Epithelial cell of esophagus (primary cell): Measurements from ENCODE around the gene API5.

Experiments
- DNase-seq: peaks from one replicate; pipeline ENCODE4 v3.0.0; 2010; ENCODE audit warnings: low read depth
- H3K4me3 ChIP-seq: 2 replicates; pipeline ENCODE4 v1.5.1; 2011; ENCODE audit warnings: mild to moderate bottlenecking, low read length, control low read depth
- TF ChIP-seq, protein P1 (sequence below): IDR thresholded peaks from 2 replicates; pipeline ENCODE4 v1.5.1; 2011; ENCODE audit warnings: low read depth, mild to moderate bottlenecking, low read length, control low read depth, inconsistent platforms; ENCODE audit not compliant: insufficient read depth; ENCODE audit errors: missing control alignments

API5 gene

DNA sequence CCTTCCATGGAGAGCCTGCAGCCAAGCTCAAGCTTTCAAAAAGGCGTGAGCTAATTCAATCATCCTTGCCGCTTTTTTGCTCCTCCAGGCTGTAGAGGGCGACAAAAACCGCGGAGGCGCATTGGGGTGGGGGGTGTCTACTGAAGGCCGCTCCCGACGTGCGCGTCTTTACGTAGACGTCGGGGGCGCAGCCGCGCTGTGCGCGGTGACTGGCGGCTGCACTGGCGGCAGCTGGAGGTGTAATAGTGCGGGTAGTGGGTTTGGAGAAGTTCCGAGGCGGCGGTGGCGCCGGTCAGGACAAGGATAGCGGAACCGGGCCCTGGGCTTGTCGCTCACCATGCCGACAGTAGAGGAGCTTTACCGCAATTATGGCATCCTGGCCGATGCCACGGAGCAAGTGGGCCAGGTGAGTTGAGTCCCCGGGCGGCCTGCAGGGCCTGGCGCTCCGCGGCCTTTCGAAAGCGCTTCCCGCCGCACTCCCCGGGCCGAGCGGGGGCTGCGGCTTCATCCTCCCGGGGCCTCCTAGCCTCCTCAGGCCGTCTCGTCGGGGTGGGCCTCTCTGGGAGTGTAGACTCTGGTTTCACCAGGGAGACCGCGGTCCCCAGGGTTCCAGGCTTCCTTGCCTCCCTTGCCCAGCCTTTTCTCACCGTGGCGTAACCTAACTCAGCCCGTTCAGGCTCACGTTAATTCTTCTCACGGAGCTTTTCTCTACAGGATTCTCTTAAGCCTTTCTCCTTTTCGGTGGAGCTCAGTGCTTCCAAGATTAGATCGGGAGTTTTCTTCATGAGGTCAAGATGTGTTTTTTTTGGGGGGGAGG lies at the start of gene API5:
API5 (plus strand) TSS at position 206 of the 817 bp plus-strand sequence; CDS start at position 338, 132 bp downstream.
- TF ChIP-seq, protein P1, sequence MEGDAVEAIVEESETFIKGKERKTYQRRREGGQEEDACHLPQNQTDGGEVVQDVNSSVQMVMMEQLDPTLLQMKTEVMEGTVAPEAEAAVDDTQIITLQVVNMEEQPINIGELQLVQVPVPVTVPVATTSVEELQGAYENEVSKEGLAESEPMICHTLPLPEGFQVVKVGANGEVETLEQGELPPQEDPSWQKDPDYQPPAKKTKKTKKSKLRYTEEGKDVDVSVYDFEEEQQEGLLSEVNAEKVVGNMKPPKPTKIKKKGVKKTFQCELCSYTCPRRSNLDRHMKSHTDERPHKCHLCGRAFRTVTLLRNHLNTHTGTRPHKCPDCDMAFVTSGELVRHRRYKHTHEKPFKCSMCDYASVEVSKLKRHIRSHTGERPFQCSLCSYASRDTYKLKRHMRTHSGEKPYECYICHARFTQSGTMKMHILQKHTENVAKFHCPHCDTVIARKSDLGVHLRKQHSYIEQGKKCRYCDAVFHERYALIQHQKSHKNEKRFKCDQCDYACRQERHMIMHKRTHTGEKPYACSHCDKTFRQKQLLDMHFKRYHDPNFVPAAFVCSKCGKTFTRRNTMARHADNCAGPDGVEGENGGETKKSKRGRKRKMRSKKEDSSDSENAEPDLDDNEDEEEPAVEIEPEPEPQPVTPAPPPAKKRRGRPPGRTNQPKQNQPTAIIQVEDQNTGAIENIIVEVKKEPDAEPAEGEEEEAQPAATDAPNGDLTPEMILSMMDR, result peak; percentile 78
- H3K4me3 ChIP-seq, result peak within 1 kb of the TSS; percentile 88
- peak; percentile 97 for DNase-seq

DNA sequence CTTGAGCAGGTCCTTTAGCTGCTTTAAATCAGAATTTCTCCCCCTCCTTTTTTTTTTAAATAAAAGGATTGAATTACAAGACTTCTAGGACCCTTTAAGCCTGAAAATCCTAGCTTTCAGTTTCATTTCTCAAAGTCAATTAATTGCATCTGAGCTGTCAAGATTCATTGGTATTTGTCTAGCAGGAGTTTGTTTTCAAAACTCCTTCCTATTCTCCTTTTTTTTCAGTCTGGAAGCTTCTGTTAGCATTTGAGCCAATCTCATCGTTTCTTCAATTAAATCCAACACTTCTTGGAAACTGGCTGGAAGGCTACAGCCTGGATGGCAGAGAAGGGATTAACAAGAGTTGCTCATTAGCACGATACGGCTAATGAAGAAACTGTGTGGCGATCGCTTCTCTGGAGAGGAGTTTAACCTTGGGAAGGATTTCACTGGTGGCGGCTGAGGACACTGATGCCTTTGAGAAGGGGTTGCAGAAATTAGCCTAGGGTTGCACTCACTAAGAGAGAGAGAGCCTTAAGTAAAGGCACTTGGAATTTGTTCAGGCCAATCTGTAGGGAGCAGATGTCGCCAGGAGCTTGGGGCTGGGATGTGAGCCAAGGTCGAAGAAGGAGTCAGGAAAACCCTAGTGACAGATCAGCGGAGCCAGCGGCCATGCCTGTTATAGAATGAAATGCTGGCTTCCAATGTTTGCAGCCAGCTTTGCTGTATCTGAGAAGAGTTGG lies 43.8 kb upstream of the API5 start:
- H3K4me3 ChIP-seq, result no peak overlapping the region
- DNase-seq, result no peak
- TF ChIP-seq, protein P1, result no peak

DNA sequence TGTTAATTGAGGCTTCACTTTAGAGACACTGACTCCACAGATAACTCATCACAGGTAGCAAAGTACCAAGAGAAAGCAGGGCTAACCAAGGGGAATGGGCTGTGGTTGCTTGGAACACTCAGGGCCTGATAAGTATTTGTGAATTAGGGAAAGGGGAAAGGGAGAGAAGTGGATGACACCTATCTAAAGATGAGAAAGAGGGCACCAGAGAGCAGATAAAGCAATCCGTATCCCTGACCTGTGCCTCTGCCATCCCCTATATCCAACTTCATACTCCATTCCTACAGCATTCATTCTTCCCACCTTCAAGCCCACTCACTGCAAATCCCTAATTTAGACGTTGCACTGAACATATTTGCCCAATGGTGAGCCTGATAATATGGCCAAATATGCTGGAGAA lies 43.0 kb upstream of the API5 start:
- no peak overlapping the region for H3K4me3 ChIP-seq
- no peak for DNase-seq
- TF ChIP-seq, protein P1, result no peak

DNA sequence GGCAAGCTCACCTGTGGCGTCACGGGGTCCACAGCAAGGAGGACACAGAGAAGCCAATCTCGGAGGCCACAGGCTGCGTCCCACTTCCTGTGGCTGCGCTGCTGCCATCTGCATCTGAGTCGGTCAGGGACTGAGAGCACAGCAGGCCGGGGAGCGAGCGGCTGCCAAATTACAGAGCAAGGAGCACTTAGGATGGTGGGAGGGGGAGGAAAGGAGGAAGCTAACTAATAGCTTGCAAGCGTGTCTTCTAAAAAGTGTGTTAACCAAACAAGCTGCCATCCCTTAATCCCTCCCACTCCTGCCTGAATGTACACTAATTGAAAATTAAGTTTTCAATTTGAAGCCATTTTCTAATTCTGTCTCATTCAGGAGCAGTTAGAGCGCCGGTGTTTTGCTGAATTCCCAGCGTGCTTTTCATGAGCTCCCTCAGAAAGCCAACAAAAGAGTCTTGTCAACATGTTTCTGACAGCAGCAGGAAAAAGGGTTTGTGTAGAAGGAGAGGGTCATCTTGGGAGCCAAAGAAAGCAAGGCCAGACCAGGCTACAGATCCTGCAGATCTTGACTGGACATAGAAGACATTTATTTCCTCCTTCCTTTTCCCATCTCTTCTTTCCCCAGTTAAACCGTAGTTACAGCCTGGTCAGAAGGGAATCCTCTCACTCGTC lies 42.4 kb upstream of the API5 start:
- TF ChIP-seq, protein P1, result no peak
- no peak for DNase-seq

DNA sequence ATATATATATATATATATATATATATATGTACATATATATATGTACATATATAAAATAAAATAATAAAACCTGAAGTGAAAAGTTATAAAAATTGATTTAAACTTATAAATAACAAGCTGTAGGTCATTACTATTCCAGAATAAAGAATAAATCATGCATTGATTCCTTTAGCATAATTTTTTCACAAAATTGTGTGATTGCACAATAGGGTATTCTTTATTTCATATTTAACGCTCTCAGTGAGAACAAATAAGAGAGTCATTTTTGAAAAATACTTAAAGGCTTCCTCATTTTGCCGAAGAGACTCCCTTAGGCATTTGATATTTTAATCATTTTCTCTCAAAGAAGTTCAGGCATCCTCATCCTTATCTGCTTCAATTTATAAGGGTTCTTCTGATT lies 41.3 kb upstream of the API5 start:
- no peak overlapping the region for H3K4me3 ChIP-seq
- DNase-seq, result no peak
- TF ChIP-seq, protein P1, result no peak

More for the DNA sequence above, 42.4 kb upstream of the API5 start:
- no peak overlapping the region for H3K4me3 ChIP-seq

DNA sequence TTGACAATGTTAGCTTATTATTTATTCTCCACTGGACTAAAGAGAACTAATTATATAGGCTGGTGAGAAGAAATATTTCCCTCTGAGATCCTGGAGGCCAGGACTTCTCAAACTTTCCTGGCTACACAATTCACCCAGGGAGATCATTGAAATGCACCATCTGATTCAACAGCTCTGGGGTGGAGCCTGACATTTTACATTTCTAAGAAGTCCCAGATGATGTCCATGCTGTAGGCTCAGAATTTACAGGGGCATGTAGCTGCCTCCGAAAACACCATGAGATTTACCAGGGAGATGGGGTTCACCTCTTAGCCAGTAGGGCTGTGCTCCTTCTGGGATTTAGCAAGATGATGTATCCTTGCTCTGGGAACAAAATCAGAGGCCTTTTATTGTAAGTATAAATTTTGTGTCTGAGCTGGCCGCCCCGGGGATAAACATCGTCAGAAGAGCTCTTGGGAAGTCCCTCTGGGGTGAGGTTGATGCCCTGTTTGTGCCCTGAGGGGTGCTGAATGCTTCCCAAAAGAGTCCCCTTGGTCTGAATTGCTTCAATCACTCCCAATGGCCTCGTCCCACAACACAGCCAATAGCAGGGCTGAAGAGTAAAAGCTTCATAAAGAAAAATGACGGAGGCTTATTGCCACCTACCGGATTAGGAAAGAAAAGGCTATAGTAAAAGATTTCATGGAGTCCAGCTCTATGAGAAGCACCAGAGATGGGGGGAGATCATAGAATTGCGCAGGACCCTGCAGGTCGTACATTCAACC lies 33.4 kb upstream of the API5 start:
- TF ChIP-seq, protein P1, result peak; percentile 31

More for the DNA sequence above, 33.4 kb upstream of the API5 start:
- H3K4me3 ChIP-seq, result no peak overlapping the region
- peak; percentile 39 for DNase-seq
